Hematopoietic multipotent progenitor cell (in vitro differentiated cells): Measurements from ENCODE around the gene EIF2AK2. TPM values are rescaled to one million over a fixed set of nuclear protein-coding genes. Genes with fewer than 3 reads are reported as not detected.
"Not testable (repeated sequence)": the region's sequence is repeated elsewhere in the genome, so short reads cannot be mapped to it uniquely, and the experiment has no call there.

ENCODE experiments used
- DNase-seq, 3 donors: peaks; one replicate each; pipeline ENCODE4 v3.0.0-alpha.2; 2011 to 2015; ENCODE audit warnings: low read depth in 2 of 3, low spot score in 2 of 3
- total RNA-seq: library from RNA; depleted of rRNA; stranded (reverse); fragments of >200 nt; gene quantifications from one replicate; pipeline ENCODE4 v1.2.3, GENCODE V29; 2012

Gene EIF2AK2
- total RNA-seq, result 20.7 TPM

GRCh38 chr2:37156857-37157714 is at the start of gene EIF2AK2:
EIF2AK2 (minus strand) TSS chr2:37156980; CDS start chr2:37147806, 9,174 bp downstream.
- DNase-seq, result peak; percentile 44 to 92 (median 87)

GRCh38 chr2:37205689-37206341 is 49.0 kb upstream of the EIF2AK2 start:
- no peak for DNase-seq

- DNase-seq, result not testable (repeated sequence)
Observed at GRCh38 chr2:37205071-37205661, 48.4 kb upstream of the EIF2AK2 start.

GRCh38 chr2:37203708-37204107 is 46.9 kb upstream of the EIF2AK2 start:
- no peak for DNase-seq

- DNase-seq, result peak in 2 of 3 donors; percentile 76 to 78
Observed at GRCh38 chr2:37201766-37202165, 45.0 kb upstream of the EIF2AK2 start.

- no peak for DNase-seq
Observed at GRCh38 chr2:37201208-37201607, 44.4 kb upstream of the EIF2AK2 start.

GRCh38 chr2:37198681-37199065 is 41.9 kb upstream of the EIF2AK2 start:
- DNase-seq, result no peak

- DNase-seq, result peak; percentile 85 to 89 (median 88)
Observed at GRCh38 chr2:37196320-37197195, 39.8 kb upstream of the EIF2AK2 start, which contains the start of gene CEBPZOS. CEBPZOS (plus strand) TSS chr2:37196496; CDS start chr2:37199705, 3,209 bp downstream.

- DNase-seq, result not testable (repeated sequence)
Observed at GRCh38 chr2:37195862-37196319, 39.1 kb upstream of the EIF2AK2 start.

GRCh38 chr2:37192551-37192950 is 35.8 kb upstream of the EIF2AK2 start:
- no peak for DNase-seq

GRCh38 chr2:37191747-37192146 is 35.0 kb upstream of the EIF2AK2 start:
- no peak for DNase-seq

- no peak for DNase-seq
Observed at GRCh38 chr2:37191253-37191652, 34.5 kb upstream of the EIF2AK2 start.

- DNase-seq, result no peak
Observed at GRCh38 chr2:37190290-37190689, 33.5 kb upstream of the EIF2AK2 start.

GRCh38 chr2:37189452-37190153 is 32.8 kb upstream of the EIF2AK2 start:
- no peak for DNase-seq

- no peak for DNase-seq
Observed at GRCh38 chr2:37188570-37188969, 31.8 kb upstream of the EIF2AK2 start, which contains the start of gene SULT6B1. SULT6B1 (minus strand) TSS chr2:37188670; CDS start chr2:37188640, 30 bp downstream.

- no peak for DNase-seq
Observed at GRCh38 chr2:37181726-37182684, 25.2 kb upstream of the EIF2AK2 start.

- DNase-seq, result no peak
Observed at GRCh38 chr2:37180640-37181039, 23.9 kb upstream of the EIF2AK2 start.

- peak in 1 of 3 donors; percentile 30 for DNase-seq
Observed at GRCh38 chr2:37180006-37180639, 23.3 kb upstream of the EIF2AK2 start.
